ENCODE results near the gene UGT1A5.
"Not testable (repeated sequence)": the region's sequence is repeated elsewhere in the genome, so short reads cannot be mapped to it uniquely, and the experiment has no call there.

The UGT1A5 gene

DNA sequence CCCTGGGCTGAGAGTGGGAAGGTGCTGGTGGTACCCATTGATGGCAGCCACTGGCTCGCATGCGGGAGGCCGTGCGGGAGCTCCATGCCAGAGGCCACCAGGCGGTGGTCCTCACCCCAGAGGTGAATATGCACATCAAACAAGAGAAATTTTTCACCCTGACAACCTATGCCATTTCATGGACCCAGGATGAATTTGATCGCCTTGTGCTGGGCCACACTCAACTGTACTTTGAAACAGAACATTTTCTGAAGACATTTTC is 34.5 kb downstream of the UGT1A5 start:
- DNase-seq = no peak

- DNase-seq = not testable (repeated sequence)
Measured at GRCh38 chr2:233750689-233751088, 38.0 kb downstream of the UGT1A5 start.

DNA sequence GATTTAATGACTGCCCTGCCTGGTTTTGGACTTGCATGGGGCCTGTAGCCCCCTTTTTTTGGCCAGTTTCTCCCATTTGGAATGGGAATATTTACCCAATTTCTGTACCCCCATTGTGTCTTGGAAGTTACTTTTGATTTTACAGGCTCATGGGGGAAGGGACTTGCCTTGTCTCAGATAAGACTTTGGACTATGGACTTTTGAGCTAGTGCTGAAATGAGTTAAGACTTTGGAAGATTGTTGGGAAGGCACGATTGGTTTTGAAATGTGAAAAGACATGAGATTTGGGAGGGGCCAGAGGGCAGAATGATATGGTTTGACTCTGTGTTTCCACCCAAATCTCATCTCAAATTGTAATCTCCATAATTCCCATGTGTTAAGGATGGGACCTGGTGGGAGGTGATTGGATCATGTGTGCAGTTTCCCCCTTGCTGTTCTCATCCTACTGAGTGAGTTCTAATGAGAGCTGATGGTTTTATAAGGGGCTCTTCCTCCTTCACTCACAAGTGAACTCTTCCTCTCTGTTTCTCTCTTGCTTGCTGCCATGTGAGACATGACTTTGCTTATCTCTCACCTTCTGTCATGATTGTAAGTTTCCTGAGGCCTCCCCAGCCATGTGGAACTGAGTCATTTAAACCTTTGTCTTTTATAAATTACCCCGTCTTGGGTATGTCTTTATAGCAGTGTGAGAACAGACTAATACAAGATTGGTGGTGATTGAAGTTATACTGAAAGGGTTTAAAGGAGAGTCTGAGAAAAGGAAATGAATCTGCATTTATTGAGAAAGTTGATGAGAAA is 38.7 kb downstream of the UGT1A5 start:
- not testable (repeated sequence) for DNase-seq

DNA sequence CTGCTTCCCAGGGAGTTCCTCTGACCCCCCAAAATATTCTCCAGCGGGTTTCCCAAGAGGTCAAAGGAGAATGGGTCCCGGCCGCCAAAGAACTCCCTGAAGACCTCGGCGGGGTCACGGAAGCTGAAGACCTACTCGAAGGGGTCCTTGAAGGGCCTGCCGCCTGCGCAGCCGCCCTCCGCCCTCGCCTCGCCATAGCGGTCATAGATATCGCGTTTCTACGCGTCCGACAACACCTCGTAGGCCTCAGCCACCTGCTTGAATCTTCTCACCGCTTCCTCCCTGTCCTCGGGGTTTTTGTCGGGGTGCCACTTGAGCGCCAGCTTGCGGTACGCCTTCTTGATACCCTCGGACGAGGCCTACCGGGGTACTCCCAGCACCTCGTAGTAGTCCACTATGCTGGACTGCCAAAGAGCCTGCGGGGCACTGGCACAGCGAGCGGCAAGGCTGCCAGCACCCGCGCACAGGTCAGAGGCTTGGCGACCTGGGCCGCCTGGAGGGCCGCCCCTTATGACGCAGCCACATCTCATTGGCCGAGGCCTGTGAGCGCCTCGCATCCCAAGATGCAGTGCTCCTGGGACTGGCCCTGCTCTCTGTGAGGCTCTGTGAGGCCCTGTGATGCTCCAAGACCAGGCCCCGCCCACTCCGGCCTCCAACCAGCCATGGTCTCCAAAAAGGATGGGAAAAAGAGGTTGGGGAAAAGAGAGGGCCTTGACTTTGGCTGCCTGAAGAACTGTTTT is 42.3 kb downstream of the UGT1A5 start:
- DNase-seq = no peak

DNA sequence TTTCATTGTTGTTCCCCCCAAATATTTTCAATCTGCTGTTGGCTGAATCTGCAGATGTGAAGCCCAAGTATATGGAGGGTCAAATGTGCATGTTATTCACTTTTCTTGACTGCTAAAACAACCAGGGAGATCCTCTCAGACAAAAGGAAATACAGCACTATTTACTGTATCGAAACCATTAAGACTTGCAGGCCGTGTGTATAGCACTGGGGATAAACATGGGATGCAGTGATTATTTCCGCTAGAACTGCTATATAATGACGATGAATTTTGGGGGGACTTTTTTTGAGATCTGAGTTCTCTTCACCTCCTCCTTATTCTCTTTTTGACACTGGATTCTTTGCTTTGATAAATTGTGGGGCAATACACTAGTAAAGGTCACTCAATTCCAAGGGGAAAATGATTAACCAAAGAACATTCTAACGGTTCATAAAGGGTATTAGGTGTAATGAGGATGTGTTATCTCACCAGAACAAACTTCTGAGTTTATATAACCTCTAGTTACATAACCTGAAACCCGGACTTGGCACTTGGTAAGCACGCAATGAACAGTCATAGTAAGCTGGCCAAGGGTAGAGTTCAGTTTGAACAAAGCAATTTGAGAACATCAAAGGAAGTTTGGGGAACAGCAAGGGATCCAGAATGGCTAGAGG is 43.8 kb downstream of the UGT1A5 start:
- no peak for DNase-seq

- no peak for DNase-seq
Measured at GRCh38 chr2:233758141-233758540, 45.4 kb downstream of the UGT1A5 start.

DNA sequence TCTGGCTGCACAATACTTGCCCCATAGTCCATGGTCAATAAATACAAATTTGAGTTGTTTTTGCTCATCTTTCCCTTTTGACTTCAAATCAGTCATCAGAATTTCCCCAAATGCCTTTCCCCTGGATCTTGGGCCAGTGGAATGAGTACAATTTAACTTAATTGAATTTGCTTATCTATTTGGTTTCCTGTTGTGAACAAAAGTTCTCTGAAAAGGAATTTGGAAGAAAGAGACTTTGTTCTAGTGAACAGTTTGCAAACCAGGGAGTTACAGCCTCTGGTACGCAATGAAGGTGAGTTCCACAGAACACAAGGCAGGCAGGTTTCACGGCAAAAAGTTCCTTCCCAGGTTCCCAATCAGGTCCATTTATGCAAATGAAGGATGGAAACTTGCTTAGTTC is 46.1 kb downstream of the UGT1A5 start:
- no peak for DNase-seq

GRCh38 chr2:233760043-233760442 is 47.3 kb downstream of the UGT1A5 start, which contains the start of gene UGT1A1:
Gene UGT1A1, plus strand, starts transcription at chr2:233760270. Its CDS starts 18 bp downstream, at chr2:233760288.
- DNase-seq = no peak

GRCh38 chr2:233761040-233761769 is 48.5 kb downstream of the UGT1A5 start:
- DNase-seq = no peak

DNA sequence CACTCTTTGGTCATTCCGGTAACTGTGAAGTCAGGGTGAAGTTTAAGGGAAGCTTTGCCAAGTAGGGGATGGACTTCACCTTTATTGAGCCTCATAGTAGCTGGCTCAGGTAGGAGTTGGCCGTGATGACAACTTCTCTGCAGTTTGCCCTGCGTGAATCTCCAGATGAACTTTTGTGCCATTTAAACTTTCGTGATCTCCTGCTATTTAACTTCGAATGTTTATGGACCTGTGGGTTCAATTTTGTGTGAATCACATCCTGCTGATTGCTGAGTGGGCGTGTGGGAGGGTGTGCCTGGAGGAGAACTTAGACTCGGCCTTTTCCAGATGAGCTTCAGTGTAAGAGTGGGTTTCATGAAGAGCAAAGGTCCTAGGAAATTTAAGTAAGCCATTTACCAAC is 51.6 kb downstream of the UGT1A5 start:
- no peak for DNase-seq

DNA sequence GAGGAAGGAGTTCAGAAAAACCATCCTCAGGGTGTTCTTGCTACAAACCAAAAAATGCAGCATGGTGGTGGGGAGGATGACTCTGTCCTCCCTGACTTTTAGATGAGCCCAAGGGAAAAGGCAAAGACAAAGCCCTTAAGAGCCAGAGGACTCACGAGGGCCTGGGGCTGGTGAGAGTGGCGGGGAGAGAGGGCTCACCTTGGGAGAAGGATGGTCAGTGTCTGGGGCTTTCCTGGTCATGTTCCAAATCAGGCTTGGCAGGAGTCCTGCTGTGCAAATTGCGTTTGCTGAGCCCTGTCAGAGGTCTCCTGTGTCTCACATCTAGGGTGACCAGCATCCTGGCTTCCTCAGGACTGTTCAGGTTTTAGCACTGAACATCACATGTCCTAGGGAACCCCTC is 52.1 kb downstream of the UGT1A5 start:
- no peak for DNase-seq

GRCh38 chr2:233766416-233766815 is 53.7 kb downstream of the UGT1A5 start:
- DNase-seq = no peak

DNA sequence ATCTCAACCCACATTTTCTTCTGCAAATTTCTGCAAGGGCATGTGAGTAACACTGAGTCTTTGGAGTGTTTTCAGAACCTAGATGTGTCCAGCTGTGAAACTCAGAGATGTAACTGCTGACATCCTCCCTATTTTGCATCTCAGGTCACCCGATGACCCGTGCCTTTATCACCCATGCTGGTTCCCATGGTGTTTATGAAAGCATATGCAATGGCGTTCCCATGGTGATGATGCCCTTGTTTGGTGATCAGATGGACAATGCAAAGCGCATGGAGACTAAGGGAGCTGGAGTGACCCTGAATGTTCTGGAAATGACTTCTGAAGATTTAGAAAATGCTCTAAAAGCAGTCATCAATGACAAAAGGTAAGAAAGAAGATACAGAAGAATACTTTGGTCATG is 55.4 kb downstream of the UGT1A5 start:
- DNase-seq = no peak

GRCh38 chr2:233769260-233769659 is 56.6 kb downstream of the UGT1A5 start:
- DNase-seq = no peak

GRCh38 chr2:233772153-233772552 is 59.4 kb downstream of the UGT1A5 start:
- DNase-seq = no peak

GRCh38 chr2:233772583-233772982 is 59.9 kb downstream of the UGT1A5 start:
- DNase-seq = no peak

GRCh38 chr2:233773854-233774253 is 61.1 kb downstream of the UGT1A5 start:
- no peak for DNase-seq

DNA sequence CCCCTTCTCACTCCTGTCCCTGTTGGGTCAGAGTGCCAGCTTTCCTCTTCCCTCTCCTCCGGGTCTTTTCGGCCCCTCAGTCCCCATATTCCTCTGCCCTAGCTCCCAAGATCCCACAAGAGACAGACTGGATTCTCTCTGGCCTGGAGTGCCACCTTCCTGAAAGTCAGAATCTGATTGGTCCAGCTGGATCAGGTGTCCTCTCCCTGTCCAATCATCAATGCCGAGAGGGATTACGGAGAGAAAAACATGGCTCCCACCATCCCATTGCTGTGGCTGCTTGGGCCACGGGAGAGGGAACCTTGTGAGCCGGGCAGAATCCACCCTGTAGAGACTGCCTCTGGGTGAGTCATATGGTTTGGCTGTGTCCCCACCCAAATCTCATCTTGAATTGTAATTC is 62.7 kb downstream of the UGT1A5 start:
- no peak for DNase-seq

DNA sequence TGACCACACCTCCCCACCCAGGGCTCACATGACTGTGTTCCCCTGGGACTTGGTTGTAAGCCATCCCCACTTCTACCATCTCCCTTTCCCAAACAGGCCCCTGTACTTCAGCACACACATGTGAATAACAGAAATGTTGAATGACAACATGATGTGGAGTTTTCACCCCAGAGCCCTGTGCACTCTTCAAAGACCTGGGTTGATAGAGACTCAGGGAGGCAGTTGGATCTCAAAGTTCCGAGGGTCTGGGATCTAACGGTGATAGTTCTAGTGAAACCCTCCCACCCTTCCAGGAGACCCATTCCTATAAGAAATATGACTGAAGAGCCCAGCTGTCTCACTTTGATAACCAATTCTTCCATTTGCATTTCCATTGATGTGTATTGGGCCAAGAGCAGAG is 65.3 kb downstream of the UGT1A5 start, which contains the start of gene MROH2A:
MROH2A (plus strand) TSS at position 301 of the 400 bp plus-strand sequence. CDS start 1,029 bp downstream, outside the sequence.
- no peak for DNase-seq

GRCh38 chr2:233779722-233780121 is 67.0 kb downstream of the UGT1A5 start:
- no peak for DNase-seq

DNA sequence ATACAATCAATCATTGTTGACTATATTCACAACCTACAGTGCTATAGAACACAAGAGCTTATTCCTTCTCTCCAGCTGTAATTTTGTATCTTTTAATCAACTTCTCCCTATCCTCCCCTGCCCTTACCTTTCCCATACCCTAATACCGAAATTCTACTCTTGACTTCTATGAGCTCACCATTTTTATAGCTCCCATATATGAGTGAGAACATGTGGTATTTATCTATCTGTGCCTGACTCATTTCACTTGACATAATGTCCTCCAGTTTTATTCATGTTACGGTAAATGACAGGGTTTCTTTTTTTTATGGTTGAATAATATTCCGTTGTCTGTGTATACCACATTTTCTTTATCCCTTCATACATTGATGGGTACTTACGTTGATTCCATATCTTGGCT is 68.1 kb downstream of the UGT1A5 start:
- no peak for DNase-seq

DNA sequence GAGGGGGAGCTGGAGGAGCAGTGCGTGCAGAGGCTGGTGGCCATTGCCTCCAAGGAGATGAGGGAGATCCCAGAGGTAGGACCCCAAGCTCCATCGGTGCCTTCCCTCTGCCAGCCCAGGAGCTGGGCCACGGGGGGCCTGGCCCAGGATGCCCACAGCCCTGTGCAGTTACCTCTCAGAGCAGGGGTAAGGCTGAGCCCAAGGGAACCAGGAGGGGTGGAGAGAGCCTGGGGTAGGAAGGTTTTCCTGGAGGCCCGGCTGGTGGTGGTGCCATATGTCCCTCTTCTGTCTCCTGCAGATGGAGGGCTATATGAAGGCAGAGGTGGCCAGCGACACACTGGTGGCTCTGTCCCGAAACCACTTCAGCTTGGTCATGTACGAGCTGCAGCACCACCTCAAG is 76.8 kb downstream of the UGT1A5 start:
- DNase-seq = no peak

All from MV-4-11 (cell line).